GM12864 (cell line): Measurements from ENCODE around the gene GAS2.

Experiments
- DNase-seq: peaks from one replicate; pipeline ENCODE4 v3.0.0-alpha.2; 2011; ENCODE audit warnings: low read depth
- H3K4me3 ChIP-seq: 2 replicates; pipeline ENCODE4 v1.5.1; 2011; ENCODE audit warnings: mild to moderate bottlenecking, low read depth, low read length, control low read depth
- TF ChIP-seq, protein P1 (sequence below): IDR thresholded peaks from 2 replicates; pipeline ENCODE4 v1.5.1; 2011; ENCODE audit warnings: low read depth, mild to moderate bottlenecking, moderate library complexity, low read length, control low read depth, inconsistent platforms; ENCODE audit errors: missing control alignments

The GAS2 gene

DNA sequence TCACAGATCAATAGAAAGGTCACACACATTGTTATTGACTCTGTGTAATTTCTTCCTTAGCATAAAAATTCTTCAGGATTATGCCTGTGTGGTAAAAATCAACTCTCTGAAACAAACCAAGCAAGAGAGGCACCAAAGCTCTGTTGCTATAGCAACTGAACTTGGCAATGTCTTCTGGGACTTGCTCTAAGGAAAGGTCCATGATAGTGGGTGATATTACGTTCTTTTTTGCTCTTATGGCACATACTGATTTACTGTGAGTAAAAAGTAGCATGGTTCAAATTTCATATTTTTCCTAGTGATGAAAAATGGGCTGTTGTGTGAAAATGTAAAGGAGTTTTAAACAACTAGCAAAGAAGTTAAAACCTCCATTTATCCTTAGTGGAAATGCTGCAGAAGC lies 96.8 kb downstream of the GAS2 start:
- no peak for DNase-seq
- TF ChIP-seq, protein P1, sequence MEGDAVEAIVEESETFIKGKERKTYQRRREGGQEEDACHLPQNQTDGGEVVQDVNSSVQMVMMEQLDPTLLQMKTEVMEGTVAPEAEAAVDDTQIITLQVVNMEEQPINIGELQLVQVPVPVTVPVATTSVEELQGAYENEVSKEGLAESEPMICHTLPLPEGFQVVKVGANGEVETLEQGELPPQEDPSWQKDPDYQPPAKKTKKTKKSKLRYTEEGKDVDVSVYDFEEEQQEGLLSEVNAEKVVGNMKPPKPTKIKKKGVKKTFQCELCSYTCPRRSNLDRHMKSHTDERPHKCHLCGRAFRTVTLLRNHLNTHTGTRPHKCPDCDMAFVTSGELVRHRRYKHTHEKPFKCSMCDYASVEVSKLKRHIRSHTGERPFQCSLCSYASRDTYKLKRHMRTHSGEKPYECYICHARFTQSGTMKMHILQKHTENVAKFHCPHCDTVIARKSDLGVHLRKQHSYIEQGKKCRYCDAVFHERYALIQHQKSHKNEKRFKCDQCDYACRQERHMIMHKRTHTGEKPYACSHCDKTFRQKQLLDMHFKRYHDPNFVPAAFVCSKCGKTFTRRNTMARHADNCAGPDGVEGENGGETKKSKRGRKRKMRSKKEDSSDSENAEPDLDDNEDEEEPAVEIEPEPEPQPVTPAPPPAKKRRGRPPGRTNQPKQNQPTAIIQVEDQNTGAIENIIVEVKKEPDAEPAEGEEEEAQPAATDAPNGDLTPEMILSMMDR: no peak
- no peak overlapping the region for H3K4me3 ChIP-seq

DNA sequence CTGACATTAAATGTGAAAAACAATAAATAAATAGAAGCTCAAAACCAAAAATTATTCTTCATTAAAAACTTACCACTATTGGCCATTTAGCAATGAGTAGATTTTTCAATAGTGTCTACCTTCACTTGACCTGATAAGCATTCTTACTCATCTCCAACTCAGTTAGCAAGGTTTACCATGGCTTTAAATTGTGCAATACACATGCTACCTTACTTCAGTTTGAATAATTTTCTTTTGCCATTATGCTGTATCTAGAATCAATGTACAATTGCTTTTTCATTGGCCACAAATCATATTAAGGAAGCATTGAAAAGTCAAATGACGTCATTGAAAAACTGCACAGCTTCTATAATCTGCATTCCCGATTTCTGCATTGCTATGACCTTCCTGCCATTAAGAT lies 98.3 kb downstream of the GAS2 start:
- no peak for DNase-seq
- H3K4me3 ChIP-seq: no peak overlapping the region
- TF ChIP-seq, protein P1: no peak

DNA sequence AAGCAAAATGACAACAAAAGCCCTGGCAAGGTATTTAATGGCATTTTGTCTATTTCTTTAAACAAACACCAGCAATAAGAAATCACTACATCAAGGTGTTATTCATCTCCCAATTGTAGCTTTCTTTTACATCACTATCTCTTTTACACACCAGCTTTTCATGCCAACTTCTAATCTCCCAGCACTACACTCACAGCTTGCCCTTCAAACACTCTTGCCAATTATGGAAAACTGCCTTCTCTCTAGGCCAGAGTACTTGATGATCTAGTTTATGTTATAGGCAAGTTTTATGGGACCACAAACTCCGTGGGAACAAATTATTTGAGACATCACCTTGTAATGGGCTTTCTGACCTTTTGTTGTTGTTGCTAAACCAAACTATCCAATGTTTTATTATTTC lies 101.9 kb downstream of the GAS2 start:
- H3K4me3 ChIP-seq: no peak overlapping the region
- DNase-seq: no peak
- TF ChIP-seq, protein P1: no peak

DNA sequence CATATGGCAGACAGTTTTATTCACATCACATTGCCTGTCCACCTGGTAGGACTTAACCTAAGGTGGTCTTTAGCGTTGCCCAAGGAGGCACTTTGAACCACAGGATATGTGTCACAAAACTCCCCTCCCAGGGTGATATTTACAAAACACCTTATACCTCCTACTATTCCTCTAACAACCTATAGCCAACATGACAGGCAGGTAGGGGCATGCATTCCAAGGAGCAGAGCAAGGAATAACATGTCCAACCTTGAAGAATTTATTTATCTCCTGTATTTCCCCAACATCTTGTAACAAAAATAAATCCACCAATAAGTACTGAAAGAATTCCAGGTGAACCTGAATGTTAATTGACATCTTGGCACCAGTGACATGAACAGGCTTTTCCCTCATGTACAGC lies 102.7 kb downstream of the GAS2 start:
- TF ChIP-seq, protein P1: no peak
- no peak overlapping the region for H3K4me3 ChIP-seq
- no peak for DNase-seq

DNA sequence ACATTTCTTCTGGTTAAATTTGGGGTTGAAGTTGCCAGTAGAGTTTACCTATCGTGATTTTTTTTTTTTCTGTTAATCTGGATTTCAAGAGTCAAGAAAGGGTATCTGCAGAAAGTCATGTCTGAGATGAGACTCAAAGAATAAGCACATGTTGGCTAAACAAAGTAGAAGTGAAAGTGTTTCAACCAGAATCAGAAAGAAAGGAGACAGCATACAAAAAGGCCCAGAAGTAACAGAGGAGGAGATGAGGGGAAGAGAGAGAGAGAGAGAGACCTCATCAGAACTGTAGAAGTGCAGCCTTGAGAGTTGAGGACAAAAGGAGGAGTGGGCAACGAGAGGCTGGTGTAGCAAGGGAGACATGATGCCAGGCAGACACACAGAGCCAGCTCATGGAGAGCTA lies 108.3 kb downstream of the GAS2 start:
- H3K4me3 ChIP-seq: no peak overlapping the region; the same call in none of the 2 replicates
- TF ChIP-seq, protein P1: no peak
- no peak for DNase-seq

DNA sequence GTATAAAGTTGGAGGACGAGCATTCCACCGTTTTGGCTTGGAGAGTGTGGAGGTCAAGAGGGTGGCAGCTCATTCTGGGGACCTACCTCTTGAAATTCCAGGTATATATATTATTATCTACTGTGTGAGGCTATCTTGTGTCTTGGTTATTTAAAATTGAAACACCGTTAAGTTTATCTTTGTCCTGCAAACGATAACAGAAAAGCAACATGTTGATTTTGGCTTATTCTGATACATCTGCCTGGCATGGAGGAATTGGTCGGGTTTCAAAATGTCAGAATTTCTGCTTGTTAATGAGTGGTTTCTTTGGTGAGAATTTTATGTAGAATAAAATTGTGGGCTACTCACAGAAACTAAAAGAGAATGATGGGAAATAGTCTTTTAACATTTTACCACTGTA lies 108.8 kb downstream of the GAS2 start:
- H3K4me3 ChIP-seq: no peak overlapping the region; the same call in 1 of the 2 replicates
- DNase-seq: no peak
- TF ChIP-seq, protein P1: no peak

DNA sequence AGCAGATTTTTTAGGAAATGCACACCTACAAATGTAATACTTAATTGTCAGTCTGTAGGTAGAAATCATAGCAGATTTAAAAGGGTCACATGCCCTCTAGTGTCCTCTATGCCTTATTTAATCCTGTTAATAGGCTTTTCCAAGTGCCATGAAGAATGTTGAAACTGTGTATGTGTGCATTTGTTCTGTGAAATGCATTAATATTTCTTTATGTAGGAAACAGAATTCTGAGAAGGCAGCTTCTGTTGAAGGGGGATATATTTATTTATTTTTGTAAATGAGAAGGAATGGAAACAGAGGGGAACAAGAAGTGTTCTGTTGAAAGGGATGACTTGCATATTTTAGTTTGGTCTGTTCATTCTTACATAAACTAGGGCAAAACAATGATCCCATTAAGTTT lies 112.2 kb downstream of the GAS2 start:
- no peak for DNase-seq
- TF ChIP-seq, protein P1: no peak
- no peak overlapping the region for H3K4me3 ChIP-seq
